H1 (cell line): ENCODE results near the gene ACAA1. TPM values are rescaled to one million over a fixed set of nuclear protein-coding genes. Genes with fewer than 3 reads are reported as not detected.

ENCODE experiments used
- CTCF ChIA-PET: fragments of 300-600 bp; sonication (Branson Sonifier 250); formaldehyde crosslinking; loops from one replicate; lab custom pipeline; 2021; ENCODE audit not compliant: partially characterized antibody; lab: Charles Lee
- POLR2A ChIA-PET: fragments of 300-600 bp; sonication (Branson Sonifier 250); formaldehyde crosslinking; loops from one replicate; lab custom pipeline; 2021; ENCODE audit warnings: inconsistent platforms; ENCODE audit not compliant: partially characterized antibody; lab: Charles Lee
- DNase-seq, 2 experiments: peaks; one replicate each; pipeline versions ENCODE4 v3.0.0 to v3.0.0-alpha.2; 2010 to 2022; ENCODE audit warnings: low spot score in 2 of 2, low read depth in 1 of 2, mixed read lengths in 1 of 2
- FAIRE-seq: peaks from 2 replicates; lab custom pipeline; 2011; peaks lifted over from hg19 to GRCh38; lab: Jason Lieb, UNC
- H2AFZ ChIP-seq: 2 replicates; pipeline ENCODE4 v1.8.1; 2012; ENCODE audit warnings: low read length, inconsistent platforms
- H2AK5ac ChIP-seq: 2 replicates; pipeline ENCODE4 v1.6.1; 2013; ENCODE audit warnings: low read depth, low read length
- H2BK120ac ChIP-seq: replicated peaks from 2 replicates; pipeline ENCODE3; 2013; ENCODE audit warnings: low read depth, low read length, inconsistent platforms
- H2BK12ac ChIP-seq: 2 replicates; pipeline ENCODE4 v1.6.1; 2013; ENCODE audit warnings: low read depth, low read length
- H2BK15ac ChIP-seq: 2 replicates; pipeline ENCODE4 v1.6.1; 2013; ENCODE audit warnings: low read length
- H2BK20ac ChIP-seq: 2 replicates; pipeline ENCODE4 v1.6.1; 2013; ENCODE audit warnings: low read length
- H2BK5ac ChIP-seq: 2 replicates; pipeline ENCODE4 v1.6.1; 2013; ENCODE audit warnings: low read depth, low read length
- H3K14ac ChIP-seq: 2 replicates; pipeline ENCODE4 v1.6.1; 2013; ENCODE audit warnings: inconsistent platforms; ENCODE audit not compliant: insufficient read length
- H3K18ac ChIP-seq: 2 replicates; pipeline ENCODE4 v1.6.1; 2013; ENCODE audit warnings: low read length; ENCODE audit errors: extremely low read depth
- H3K23ac ChIP-seq: 2 replicates; pipeline ENCODE4 v1.6.1; 2013; ENCODE audit warnings: inconsistent platforms; ENCODE audit not compliant: insufficient read length
- H3K23me2 ChIP-seq: 2 replicates; pipeline ENCODE4 v1.6.1; 2013; ENCODE audit warnings: low read depth, low read length
- H3K27ac ChIP-seq: 2 replicates; pipeline ENCODE4 v1.6.1; 2011; ENCODE audit warnings: low read depth, low read length, inconsistent platforms
- H3K27me3 ChIP-seq, 4 experiments: replicated peaks in 1 of 4; 1 replicate in 1 of 4; 2 replicates in 3 of 4; pipeline versions ENCODE4 v1.6.1 to v1.8.1; 2011 to 2013; ENCODE audit warnings: low read length in 3 of 4, mild to moderate bottlenecking in 3 of 4, inconsistent platforms in 2 of 4, mixed read lengths in 2 of 4, moderate library complexity in 1 of 4; ENCODE audit not compliant: control insufficient read depth in 3 of 4, insufficient read depth in 3 of 4; ENCODE audit errors: extremely low read depth in 1 of 4
- H3K36me3 ChIP-seq, 4 experiments: 2 replicates each; pipeline versions ENCODE4 v1.6.1 to v1.8.1; 2011 to 2013; ENCODE audit warnings: mild to moderate bottlenecking in 4 of 4, low read length in 3 of 4, moderate library complexity in 2 of 4, control low read depth in 1 of 4, inconsistent platforms in 1 of 4; ENCODE audit not compliant: insufficient read depth in 4 of 4, control insufficient read depth in 2 of 4
- H3K4ac ChIP-seq: replicated peaks from 2 replicates; pipeline ENCODE3; 2013; ENCODE audit warnings: low read length, low read depth, mixed read lengths, inconsistent platforms; ENCODE audit not compliant: insufficient read length
- H3K4me1 ChIP-seq, 4 experiments: replicated peaks in 1 of 4; 1 replicate in 1 of 4; 2 replicates in 3 of 4; pipeline versions ENCODE4 v1.6.1 to v1.8.1; 2011 to 2013; ENCODE audit warnings: low read length in 3 of 4, inconsistent platforms in 2 of 4, mixed read lengths in 1 of 4; ENCODE audit not compliant: insufficient read depth in 4 of 4, control insufficient read depth in 3 of 4
- H3K4me2 ChIP-seq, 2 experiments: 2 replicates each; pipeline versions ENCODE4 v1.6.1 to v1.8.1; 2011 to 2013; ENCODE audit warnings: low read depth in 2 of 2, low read length in 2 of 2, control low read depth in 1 of 2, inconsistent platforms in 1 of 2, mild to moderate bottlenecking in 1 of 2; ENCODE audit not compliant: insufficient read depth in 1 of 2
- H3K4me3 ChIP-seq, 4 experiments: fragments of 200-600, 300-600 bp in 1 of 4; sonication (generic), shearing (Covaris generic), sonication (Bioruptor Twin) in 1 of 4; 2 replicates each; pipeline versions ENCODE4 v1.5.1 to v1.8.1; 2011 to 2016; ENCODE audit warnings: low read length in 4 of 4, low read depth in 3 of 4, control low read depth in 2 of 4, inconsistent platforms in 2 of 4, mild to moderate bottlenecking in 2 of 4, mixed read lengths in 1 of 4, moderate library complexity in 1 of 4; ENCODE audit not compliant: insufficient read depth in 2 of 4; ENCODE audit errors: extremely low read depth in 1 of 4
- H3K56ac ChIP-seq: replicated peaks from 2 replicates; pipeline ENCODE3; 2013; ENCODE audit warnings: low read depth, mild to moderate bottlenecking, mixed read lengths, low read length, inconsistent platforms; ENCODE audit not compliant: insufficient read length
- H3K79me1 ChIP-seq: 2 replicates; pipeline ENCODE4 v1.6.1; 2013; ENCODE audit warnings: low read depth, low read length, control low read depth
- H3K79me2 ChIP-seq, 2 experiments: 2 replicates each; pipeline versions ENCODE4 v1.6.1 to v1.8.1; 2012 to 2013; ENCODE audit warnings: low read length in 2 of 2, mild to moderate bottlenecking in 2 of 2, inconsistent platforms in 1 of 2; ENCODE audit not compliant: insufficient read depth in 2 of 2, control insufficient read depth in 1 of 2
- H3K9ac ChIP-seq, 4 experiments: replicated peaks in 1 of 4; 1 replicate in 1 of 4; 2 replicates in 3 of 4; pipeline versions ENCODE4 v1.6.1 to v1.8.1; 2011 to 2013; ENCODE audit warnings: low read depth in 3 of 4, low read length in 3 of 4, control low read depth in 2 of 4, mild to moderate bottlenecking in 2 of 4, moderate library complexity in 2 of 4, inconsistent platforms in 1 of 4; ENCODE audit errors: extremely low read depth in 1 of 4
- H3K9me3 ChIP-seq, 2 experiments: 2 replicates each; pipeline versions ENCODE4 v1.6.1 to v1.8.1; 2012 to 2013; ENCODE audit warnings: mild to moderate bottlenecking in 2 of 2, moderate library complexity in 2 of 2, control low read depth in 1 of 2, inconsistent platforms in 1 of 2, low read depth in 1 of 2, low read length in 1 of 2, mixed read lengths in 1 of 2; ENCODE audit not compliant: insufficient read depth in 2 of 2
- H4K20me1 ChIP-seq, 2 experiments: replicated peaks in 1 of 2; 2 replicates each; pipeline versions ENCODE3 to v1.8.1; 2011 to 2013; ENCODE audit warnings: inconsistent platforms in 2 of 2, low read length in 2 of 2, mild to moderate bottlenecking in 1 of 2; ENCODE audit not compliant: insufficient read depth in 2 of 2, control insufficient read depth in 1 of 2
- H4K5ac ChIP-seq: 2 replicates; pipeline ENCODE4 v1.6.1; 2013; ENCODE audit warnings: low read length, low read depth, mixed read lengths, inconsistent platforms; ENCODE audit not compliant: insufficient read length
- H4K8ac ChIP-seq: 2 replicates; pipeline ENCODE4 v1.8.0; 2013; ENCODE audit warnings: mild to moderate bottlenecking, moderate library complexity, low read length, inconsistent platforms; ENCODE audit not compliant: insufficient read depth; ENCODE audit errors: extremely low read depth
- H4K91ac ChIP-seq: replicated peaks from 2 replicates; pipeline ENCODE3; 2013; ENCODE audit warnings: low read length, mixed read lengths, inconsistent platforms; ENCODE audit not compliant: insufficient read length
- BCL11A ChIP-seq, 2 experiments: IDR thresholded peaks; one replicate each; pipeline ENCODE4 v1.6.1; 2011; ENCODE audit warnings: low read depth in 2 of 2, low read length in 2 of 2, mild to moderate bottlenecking in 2 of 2
- CBX5 ChIP-seq: fragments of 300-800, 300-1000 bp; sonication (generic); IDR thresholded peaks from 2 replicates; pipeline ENCODE4 v1.7.1; 2016; ENCODE audit warnings: antibody characterized with exemption, low read length, low read depth
- CEBPB ChIP-seq: IDR thresholded peaks from 2 replicates; pipeline ENCODE4 v1.6.1; 2012; ENCODE audit warnings: low read depth, low read length
- CTCF ChIP-seq, 3 experiments: IDR thresholded peaks; 1 replicate in 2 of 3; 2 replicates in 1 of 3; pipeline versions ENCODE4 v1.5.1 to v1.6.1; 2011; ENCODE audit warnings: low read length in 3 of 3, mild to moderate bottlenecking in 3 of 3, inconsistent platforms in 2 of 3, low read depth in 1 of 3, moderate library complexity in 1 of 3; ENCODE audit not compliant: insufficient read depth in 1 of 3; ENCODE audit errors: control extremely low read depth in 1 of 3
- JUND ChIP-seq: IDR thresholded peaks from 2 replicates; pipeline ENCODE4 v1.6.1; 2011; ENCODE audit warnings: mild to moderate bottlenecking, improper control_type of control experiment, low read length
- MAX ChIP-seq: IDR thresholded peaks from 2 replicates; pipeline ENCODE4 v1.6.1; 2012; ENCODE audit warnings: inconsistent platforms
- RXRA ChIP-seq: IDR thresholded peaks from 2 replicates; pipeline ENCODE4 v1.6.1; 2011; ENCODE audit warnings: low read depth, mild to moderate bottlenecking, low read length, moderate library complexity; ENCODE audit not compliant: insufficient read depth
- TAF1 ChIP-seq: IDR thresholded peaks from 2 replicates; pipeline ENCODE4 v1.6.1; 2011; ENCODE audit warnings: mild to moderate bottlenecking, low read depth, low read length
- TBP ChIP-seq: IDR thresholded peaks from 2 replicates; pipeline ENCODE4 v1.6.1; 2011; ENCODE audit warnings: low read depth, low read length, improper control_type of control experiment
- TEAD4 ChIP-seq: IDR thresholded peaks from 2 replicates; pipeline ENCODE4 v1.6.1; 2012; ENCODE audit warnings: low read depth, low read length, inconsistent platforms, mixed read lengths
- YY1 ChIP-seq: IDR thresholded peaks from 2 replicates; pipeline ENCODE4 v1.6.1; 2011; ENCODE audit warnings: low read depth, mild to moderate bottlenecking, low read length
- ZNF274 ChIP-seq: IDR thresholded peaks from 2 replicates; pipeline ENCODE4 v1.7.0; 2012; ENCODE audit warnings: low read length, borderline replicate concordance; ENCODE audit errors: extremely low read depth
- WGBS, 2 experiments: shearing (Covaris generic) in 1 of 2; methylation state at CpG; one replicate each; pipeline versions ENCODE4 v1.1.6 to v1.1.7; 2013 to 2015; ENCODE audit warnings: low lambda C conversion rate in 2 of 2, mixed read lengths in 2 of 2, inconsistent platforms in 1 of 2, low coverage in 1 of 2, missing lambda C conversion rate in 1 of 2; ENCODE audit not compliant: insufficient replicate concordance in 2 of 2, insufficient coverage in 1 of 2, insufficient read length in 1 of 2; ENCODE audit errors: extremely low coverage in 1 of 2, missing lambda C conversion rate in 1 of 2; 5-methylcytosine and 5-hydroxymethylcytosine counted together
- polyA plus RNA-seq, 7 experiments: library from polyadenylated mRNA; depleted of rRNA in 3 of 7; stranded (reverse) in 5 of 7; unstranded in 2 of 7; fragments of >200 nt in 5 of 7; fragments of 200-250 nt in 2 of 7; gene quantifications; 1 replicate in 5 of 7; 2 replicates in 1 of 7; 4 replicates in 1 of 7; pipeline versions ENCODE4 v1.2.1 to v1.2.3, GENCODE V29; 2011 to 2013; ENCODE audit warnings: missing spikeins in 2 of 7, mixed read lengths in 2 of 7
- total RNA-seq: library from RNA; stranded (reverse); fragmentation: NEBNext Ultra II Directional; extraction: Animal tissue kit (Norgen Biotek cat#: 25700); gene quantifications from 2 replicates; pipeline ENCODE4 v1.2.1, GENCODE V29; 2021

Gene ACAA1
- total and polyA plus RNA-seq, 2 of the 8 experiments (the other 6 are each of a cell fraction or from before 2014, with no cell fraction given) = 23.1 to 34.8 TPM

GRCh38 chr3:38098376-38098723, 38.6 kb downstream of the ACAA1 start:
- H3K9ac ChIP-seq = no peak overlapping the region
- H3K79me2 ChIP-seq = no peaks in the 10 kb centered on the region
- H2AFZ ChIP-seq = no peak overlapping the region
- no peak overlapping the region for H3K4me3 ChIP-seq
- no peak overlapping the region for H2AK5ac ChIP-seq
- H2BK5ac ChIP-seq = no peak overlapping the region
- DNase-seq (no peak), FAIRE-seq (no peak)
- no peaks in the 10 kb centered on the region for H3K9me3 ChIP-seq
- H2BK15ac ChIP-seq = no peak overlapping the region
- H4K5ac ChIP-seq = no peak overlapping the region
- 0 out of 2 replicates have a peak overlapping the region, but pooled peaks have one; percentile 77 for H2BK20ac ChIP-seq
- no peak overlapping the region; the same call in 1 of the 2 replicates for H4K8ac ChIP-seq
- H4K91ac ChIP-seq = peak overlapping the region; percentile 26
- no peaks in the 10 kb centered on the region for H3K36me3 ChIP-seq
- no peak overlapping the region for H3K4ac ChIP-seq
- ChIA-PET POLR2A (interaction anchor here (0.9 to 1.2 kb wide), 4 partner anchors 9 to 40 kb away, joined by 3 read pairs; no protein-coding TSS in a partner anchor), CTCF (interaction anchor here (1.1 to 7.9 kb wide), 4 partner anchors 8 to 19 kb away, joined by 3 to 54 read pairs (median 6); no protein-coding TSS in a partner anchor)
- H3K79me1 ChIP-seq = no peaks in the 10 kb centered on the region
- no peak overlapping the region for H2BK12ac ChIP-seq
- H3K18ac ChIP-seq = no peak overlapping the region
- 87% methylated on average over 9 of the region's 9 CpGs; no CpG with 5 or more reads in 1 of the 2 experiments for WGBS, 2 experiments
- no peak overlapping the region for H3K4me2 ChIP-seq
- no peak overlapping the region for H2BK120ac ChIP-seq
- no peak overlapping the region for H3K23ac ChIP-seq
- no peak overlapping the region for H3K14ac ChIP-seq
- H3K27me3 ChIP-seq = peaks cover 0 to 2% (median 0%) of the 10 kb centered on the region in 4 experiments; a peak in 1 of 7 replicates
- no peak overlapping the region for H3K27ac ChIP-seq
- peaks cover 3 to 13% (median 5%) of the 10 kb centered on the region in 4 experiments; a peak in 6 of 7 replicates for H3K4me1 ChIP-seq
- no peaks in the 10 kb centered on the region; the same call in 1 of the 2 replicates for H3K23me2 ChIP-seq
- H4K20me1 ChIP-seq = no peaks in the 10 kb centered on the region
- H3K56ac ChIP-seq = no peak overlapping the region
- TF ChIP-seq CBX5 (no peak), BCL11A (IDR thresholded peaks at IDR 0.05; ENCODE audit: low read depth in 2 of 2, low read length in 2 of 2) (no peak), TAF1 (no peak), JUND (no peak), YY1 (no peak), CTCF (IDR thresholded peaks at IDR 0.05; ENCODE audit: control extremely low read depth in 1 of 3, insufficient read depth in 1 of 3, low read depth in 1 of 3, low read length in 3 of 3) (no peak), TBP (no peak), MAX (no peak), ZNF274 (no peak), CEBPB (no peak), TEAD4 (no peak), RXRA (no peak)
